ENCODE results near the gene C5orf15. TPM values are rescaled to one million over a fixed set of nuclear protein-coding genes. Genes with fewer than 3 reads are reported as not detected.

C5orf15 gene
- total and polyA plus RNA-seq, 9 of the 15 experiments (the other 6 are each of a cell fraction or from before 2014, with no cell fraction given) = 23.3 to 50.7 (median 35.5) TPM

- no peak for TF ChIP-seq TAF7 (tag; IDR thresholded peaks at IDR 0.05)
- TF ChIP-seq KLF16 (IDR thresholded peaks at IDR 0.05) = 0 out of 2 replicates have a peak, but pooled peaks have one; percentile 33
- peak; percentile 37 for TF ChIP-seq CTBP1 (IDR thresholded peaks at IDR 0.05; ENCODE audit: borderline replicate concordance)
- TF ChIP-seq GATAD2B (IDR thresholded peaks at IDR 0.05; ENCODE audit: borderline replicate concordance) = peak; percentile 76
- TF ChIP-seq NCOR1 (IDR thresholded peaks at IDR 0.05) = no peak
- TF ChIP-seq NR3C1 (CRISPR knock-in tag; IDR thresholded peaks at IDR 0.05) = peak; percentile 71; the same call in 1 of the 2 replicates
- TF ChIP-seq BHLHE40 (IDR thresholded peaks at IDR 0.05; ENCODE audit: low read length) = peak; percentile 72; the same call in 1 of the 2 replicates
- TF ChIP-seq, protein P1, sequence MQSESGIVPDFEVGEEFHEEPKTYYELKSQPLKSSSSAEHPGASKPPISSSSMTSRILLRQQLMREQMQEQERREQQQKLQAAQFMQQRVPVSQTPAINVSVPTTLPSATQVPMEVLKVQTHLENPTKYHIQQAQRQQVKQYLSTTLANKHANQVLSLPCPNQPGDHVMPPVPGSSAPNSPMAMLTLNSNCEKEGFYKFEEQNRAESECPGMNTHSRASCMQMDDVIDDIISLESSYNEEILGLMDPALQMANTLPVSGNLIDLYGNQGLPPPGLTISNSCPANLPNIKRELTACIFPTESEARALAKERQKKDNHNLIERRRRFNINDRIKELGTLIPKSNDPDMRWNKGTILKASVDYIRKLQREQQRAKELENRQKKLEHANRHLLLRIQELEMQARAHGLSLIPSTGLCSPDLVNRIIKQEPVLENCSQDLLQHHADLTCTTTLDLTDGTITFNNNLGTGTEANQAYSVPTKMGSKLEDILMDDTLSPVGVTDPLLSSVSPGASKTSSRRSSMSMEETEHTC (IDR thresholded peaks at IDR 0.05) = peak; percentile 23; the same call in 1 of the 2 replicates
- no peak for TF ChIP-seq ARID2 (IDR thresholded peaks at IDR 0.05)
- peak; percentile 71 for TF ChIP-seq SAP30 (IDR thresholded peaks at IDR 0.05; ENCODE audit: borderline replicate concordance, insufficient read depth, low read depth, low read length, poor library complexity, severe bottlenecking)
- peak; percentile 43; the same call in 1 of the 2 replicates for TF ChIP-seq ELF1 (tag; IDR thresholded peaks at IDR 0.05)
- peak in 1 of 2 experiments; percentile 60; a peak in 1 of 4 replicates for TF ChIP-seq TEAD1 (CRISPR knock-in tag; IDR thresholded peaks at IDR 0.05)
- TF ChIP-seq CXXC5 (CRISPR knock-in tag; IDR thresholded peaks at IDR 0.05) = peak; percentile 19
- peak; percentile 70 for TF ChIP-seq SIN3B (IDR thresholded peaks at IDR 0.05; ENCODE audit: low read depth)
- peak; percentile 48; the same call in 1 of the 2 replicates for TF ChIP-seq ILF3 (IDR thresholded peaks at IDR 0.05; ENCODE audit: borderline replicate concordance)
- TF ChIP-seq VEZF1 (CRISPR knock-in tag; IDR thresholded peaks at IDR 0.05) = no peak
Observed at GRCh38 chr5:134003817-134004625, 35.6 kb upstream of the C5orf15 start (continued).

Data from K562 (cell line).